ENCODE results near the gene KCNAB1.

GRCh38 chr3:156120528-156121251 lies at the start of gene KCNAB1:
- no peak for TF ChIP-seq ZNF274 (IDR thresholded peaks at IDR 0.05; ENCODE audit: low read depth, low read length)
- no peak for TF ChIP-seq SUZ12 (IDR thresholded peaks at IDR 0.05; ENCODE audit: extremely low read depth, insufficient read depth, insufficient read length)
- no peak for TF ChIP-seq YY1 (IDR thresholded peaks at IDR 0.05; ENCODE audit: insufficient read depth, insufficient read length)

All from NT2/D1 (cell line).